22Rv1 (cell line): Measurements from ENCODE around the gene ZNF543.

Experiments used
- ZFX ChIP-seq: fragments of 450-650 bp; IDR thresholded peaks from 2 replicates; pipeline ENCODE4 v1.6.1; 2017; ENCODE audit warnings: antibody characterized with exemption, borderline replicate concordance
- TF ChIP-seq, protein P1 (sequence below): fragments of 450-650 bp; IDR thresholded peaks from 2 replicates; pipeline ENCODE4 v1.5.1; 2017; ENCODE audit warnings: mild to moderate bottlenecking

GRCh38 chr19:57321751-57322150 lies 1.5 kb downstream of the ZNF543 start:
- TF ChIP-seq, protein P1, sequence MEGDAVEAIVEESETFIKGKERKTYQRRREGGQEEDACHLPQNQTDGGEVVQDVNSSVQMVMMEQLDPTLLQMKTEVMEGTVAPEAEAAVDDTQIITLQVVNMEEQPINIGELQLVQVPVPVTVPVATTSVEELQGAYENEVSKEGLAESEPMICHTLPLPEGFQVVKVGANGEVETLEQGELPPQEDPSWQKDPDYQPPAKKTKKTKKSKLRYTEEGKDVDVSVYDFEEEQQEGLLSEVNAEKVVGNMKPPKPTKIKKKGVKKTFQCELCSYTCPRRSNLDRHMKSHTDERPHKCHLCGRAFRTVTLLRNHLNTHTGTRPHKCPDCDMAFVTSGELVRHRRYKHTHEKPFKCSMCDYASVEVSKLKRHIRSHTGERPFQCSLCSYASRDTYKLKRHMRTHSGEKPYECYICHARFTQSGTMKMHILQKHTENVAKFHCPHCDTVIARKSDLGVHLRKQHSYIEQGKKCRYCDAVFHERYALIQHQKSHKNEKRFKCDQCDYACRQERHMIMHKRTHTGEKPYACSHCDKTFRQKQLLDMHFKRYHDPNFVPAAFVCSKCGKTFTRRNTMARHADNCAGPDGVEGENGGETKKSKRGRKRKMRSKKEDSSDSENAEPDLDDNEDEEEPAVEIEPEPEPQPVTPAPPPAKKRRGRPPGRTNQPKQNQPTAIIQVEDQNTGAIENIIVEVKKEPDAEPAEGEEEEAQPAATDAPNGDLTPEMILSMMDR: no peak
- no peak for TF ChIP-seq ZFX
